IMR-90 (cell line): ENCODE measurements around the gene ZNF862. TPM values are rescaled to one million over a fixed set of nuclear protein-coding genes. Genes with fewer than 3 reads are reported as not detected.

ENCODE experiments used
- ATAC-seq: fragments of 200-7000 bp; cut with Tn5 transposase; 2 replicates; pipeline ENCODE4 v1.9.1; 2020; ENCODE audit warnings: low read depth, mild to moderate bottlenecking, moderate library complexity
- BruUV-seq: library from RNA; stranded (reverse); fragments of 400-500 nt; replicated peaks from 2 replicates; lab custom pipeline; 2021; lab: Mats Ljungman, UMichigan
- CTCF ChIA-PET: fragments of 300-600 bp; formaldehyde crosslinking; extraction: SDS; loops from one replicate; lab custom pipeline; 2021; ENCODE audit warnings: antibody characterized with exemption; lab: Yijun Ruan, JAX
- POLR2A ChIA-PET: fragments of 300-600 bp; sonication (Branson Sonifier 250); formaldehyde crosslinking; loops from one replicate; lab custom pipeline; 2022; ENCODE audit warnings: antibody characterized with exemption; ENCODE audit not compliant: unreplicated experiment; lab: Charles Lee
- DNase-seq: peaks from one replicate; pipeline ENCODE4 v3.0.0; 2013
- H2AFZ ChIP-seq: replicated peaks from 2 replicates; pipeline ENCODE3; 2013; ENCODE audit warnings: low read length, mild to moderate bottlenecking; ENCODE audit not compliant: poor library complexity
- H2AK5ac ChIP-seq: 2 replicates; pipeline ENCODE4 v1.6.1; 2013; ENCODE audit warnings: low read depth, low read length, inconsistent platforms
- H2AK9ac ChIP-seq: replicated peaks from 2 replicates; pipeline ENCODE3; 2013; ENCODE audit warnings: mild to moderate bottlenecking, low read depth, low read length, moderate library complexity; ENCODE audit not compliant: poor library complexity
- H2BK120ac ChIP-seq: 2 replicates; pipeline ENCODE4 v1.6.1; 2013; ENCODE audit warnings: low read depth, low read length, inconsistent platforms
- H2BK15ac ChIP-seq: 3 replicates; pipeline ENCODE4 v1.6.1; 2013; ENCODE audit warnings: low read depth, low read length, inconsistent platforms
- H2BK20ac ChIP-seq: 2 replicates; pipeline ENCODE4 v1.6.1; 2013; ENCODE audit warnings: low read depth, mild to moderate bottlenecking, inconsistent platforms, low read length, moderate library complexity
- H2BK5ac ChIP-seq: 2 replicates; pipeline ENCODE4 v1.6.1; 2013; ENCODE audit warnings: mild to moderate bottlenecking, low read depth, low read length, inconsistent platforms; ENCODE audit not compliant: poor library complexity, severe bottlenecking
- H3K14ac ChIP-seq: replicated peaks from 2 replicates; pipeline ENCODE4 v1.6.1; 2013; ENCODE audit warnings: low read depth, low read length, inconsistent platforms
- H3K18ac ChIP-seq: 2 replicates; pipeline ENCODE4 v1.6.1; 2013; ENCODE audit warnings: low read depth, low read length, control low read depth
- H3K23ac ChIP-seq: 2 replicates; pipeline ENCODE4 v1.6.1; 2013; ENCODE audit warnings: low read depth, low read length, inconsistent platforms
- H3K27ac ChIP-seq: 2 replicates; pipeline ENCODE4 v1.5.1; 2013; ENCODE audit warnings: mild to moderate bottlenecking, control low read depth, low read length; ENCODE audit not compliant: insufficient read depth
- H3K27me3 ChIP-seq: 2 replicates; pipeline ENCODE4 v1.6.1; 2013; ENCODE audit warnings: low read length; ENCODE audit not compliant: control insufficient read depth, insufficient read depth
- H3K36me3 ChIP-seq: 2 replicates; pipeline ENCODE4 v1.6.1; 2013; ENCODE audit warnings: low read length, mixed read lengths; ENCODE audit not compliant: control insufficient read depth, insufficient read depth
- H3K4ac ChIP-seq: 2 replicates; pipeline ENCODE4 v1.6.1; 2013; ENCODE audit warnings: low read depth, low read length, inconsistent platforms
- H3K4me1 ChIP-seq: 2 replicates; pipeline ENCODE4 v1.6.1; 2013; ENCODE audit warnings: low read length, mixed read lengths; ENCODE audit not compliant: control insufficient read depth, insufficient read depth
- H3K4me2 ChIP-seq: 2 replicates; pipeline ENCODE4 v1.6.1; 2013; ENCODE audit warnings: low read depth, mild to moderate bottlenecking, control low read depth, low read length, moderate library complexity
- H3K4me3 ChIP-seq: 2 replicates; pipeline ENCODE4 v1.5.1; 2013; ENCODE audit warnings: low read depth, mild to moderate bottlenecking, control low read depth, low read length, moderate library complexity; ENCODE audit not compliant: insufficient read depth
- H3K56ac ChIP-seq: 2 replicates; pipeline ENCODE4 v1.6.1; 2013; ENCODE audit warnings: low read length, inconsistent platforms; ENCODE audit not compliant: insufficient read depth; ENCODE audit errors: extremely low read depth
- H3K79me1 ChIP-seq, 2 experiments: 2 replicates each; pipeline ENCODE4 v1.6.1; 2013; ENCODE audit warnings: low read length in 2 of 2, inconsistent platforms in 1 of 2, low read depth in 1 of 2
- H3K9ac ChIP-seq: 2 replicates; pipeline ENCODE4 v1.6.1; 2013; ENCODE audit warnings: low read depth, low read length, control low read depth
- H3K9me1 ChIP-seq: 2 replicates; pipeline ENCODE4 v1.6.1; 2013; ENCODE audit warnings: low read length, inconsistent platforms; ENCODE audit not compliant: insufficient read depth
- H3K9me3 ChIP-seq: 2 replicates; pipeline ENCODE4 v1.6.1; 2013; ENCODE audit warnings: low read length; ENCODE audit not compliant: control insufficient read depth, insufficient read depth
- H4K20me1 ChIP-seq: 2 replicates; pipeline ENCODE4 v1.6.1; 2013; ENCODE audit warnings: low read length, inconsistent platforms; ENCODE audit not compliant: insufficient read depth
- H4K5ac ChIP-seq: 2 replicates; pipeline ENCODE4 v1.6.1; 2013; ENCODE audit warnings: mild to moderate bottlenecking, low read depth, low read length, control low read depth
- H4K8ac ChIP-seq, 2 experiments: 2 replicates each; pipeline ENCODE4 v1.6.1; 2013; ENCODE audit warnings: low read depth in 2 of 2, low read length in 2 of 2, control low read depth in 1 of 2, inconsistent platforms in 1 of 2
- H4K91ac ChIP-seq: 2 replicates; pipeline ENCODE4 v1.6.1; 2013; ENCODE audit warnings: low read depth, low read length, inconsistent platforms; ENCODE audit not compliant: insufficient read depth
- BHLHE40 ChIP-seq: fragments of 150-350 bp; IDR thresholded peaks from 2 replicates; pipeline ENCODE4 v1.6.1; 2016; ENCODE audit warnings: mild to moderate bottlenecking, low read depth, low read length
- CEBPB ChIP-seq: IDR thresholded peaks from 2 replicates; pipeline ENCODE4 v1.6.1; 2012; ENCODE audit warnings: low read depth, low read length, improper control_type of control experiment
- CHD1 ChIP-seq: IDR thresholded peaks from 2 replicates; pipeline ENCODE4 v1.6.1; 2012; ENCODE audit warnings: low read depth, low read length, improper control_type of control experiment
- CTCF ChIP-seq: conservative IDR thresholded peaks from 2 replicates; pipeline ENCODE4 v1.5.1; 2012; ENCODE audit warnings: mild to moderate bottlenecking, low read depth, low read length, improper control_type of control experiment
- ELK1 ChIP-seq: fragments of 150-350 bp; IDR thresholded peaks from 2 replicates; pipeline ENCODE4 v1.6.1; 2016; ENCODE audit warnings: low read depth, mild to moderate bottlenecking, low read length, moderate library complexity, borderline replicate concordance
- FOS ChIP-seq: fragments of 150-350 bp; IDR thresholded peaks from 2 replicates; pipeline ENCODE4 v1.6.1; 2016; ENCODE audit warnings: low read depth, low read length
- MAFK ChIP-seq: IDR thresholded peaks from 2 replicates; pipeline ENCODE4 v1.6.1; 2012; ENCODE audit warnings: low read depth, low read length, improper control_type of control experiment
- MAZ ChIP-seq: IDR thresholded peaks from 2 replicates; pipeline ENCODE4 v1.6.1; 2012; ENCODE audit warnings: low read depth, mild to moderate bottlenecking, low read length, improper control_type of control experiment, moderate library complexity, borderline replicate concordance
- MXI1 ChIP-seq: IDR thresholded peaks from 2 replicates; pipeline ENCODE4 v1.6.1; 2012; ENCODE audit warnings: low read depth, mild to moderate bottlenecking, low read length, moderate library complexity, borderline replicate concordance
- NFE2L2 ChIP-seq: fragments of 150-350 bp; IDR thresholded peaks from 2 replicates; pipeline ENCODE4 v1.6.1; 2016; ENCODE audit warnings: low read depth, mild to moderate bottlenecking, low read length
- POLR2A ChIP-seq: IDR thresholded peaks from 2 replicates; pipeline ENCODE4 v1.6.1; 2012; ENCODE audit warnings: mild to moderate bottlenecking, low read depth, low read length
- RAD21 ChIP-seq: IDR thresholded peaks from 2 replicates; pipeline ENCODE4 v1.6.1; 2012; ENCODE audit warnings: low read length, improper control_type of control experiment
- RCOR1 ChIP-seq: IDR thresholded peaks from 2 replicates; pipeline ENCODE4 v1.6.1; 2012; ENCODE audit warnings: mild to moderate bottlenecking, low read length, improper control_type of control experiment; ENCODE audit not compliant: insufficient replicate concordance
- RFX5 ChIP-seq: IDR thresholded peaks from 2 replicates; pipeline ENCODE4 v1.8.0; 2012; ENCODE audit warnings: low read depth, mild to moderate bottlenecking, low read length, moderate library complexity
- SMC3 ChIP-seq: fragments of 150-350 bp; IDR thresholded peaks from 2 replicates; pipeline ENCODE4 v1.6.1; 2016; ENCODE audit warnings: low read depth, mild to moderate bottlenecking, antibody characterized with exemption, low read length, moderate library complexity
- USF2 ChIP-seq: fragments of 150-350 bp; IDR thresholded peaks from 2 replicates; pipeline ENCODE4 v1.6.1; 2017; ENCODE audit warnings: mild to moderate bottlenecking, antibody characterized with exemption, low read length, low read depth
- WGBS, 2 experiments: methylation state at CpG; one replicate each; pipeline versions ENCODE4 v1.1.5 to v1.1.7; 2013; ENCODE audit warnings: missing lambda C conversion rate in 2 of 2; ENCODE audit not compliant: insufficient read length in 1 of 2; ENCODE audit errors: extremely low coverage in 2 of 2; 5-methylcytosine and 5-hydroxymethylcytosine counted together
- dilution Hi-C: fragments of 300-500 bp; cut with HindIII; formaldehyde crosslinking; loops from one replicate; pipeline ENCODE4 v1.14.3; 2018; ENCODE audit warnings: low sequenced_read_pairs; ENCODE audit not compliant: unreplicated experiment
- in situ Hi-C: fragments of 300-500 bp; cut with MboI; formaldehyde crosslinking; loops from 3 replicates; pipeline ENCODE4 v1.14.3; 2019; ENCODE audit warnings: low sequenced_read_pairs, inconsistent platforms, mixed read lengths
- intact Hi-C: fragments of 100-400 bp; cut with micrococcal nuclease; formaldehyde crosslinking; loops from 2 replicates; pipeline ENCODE4 v1.10.0; 2022
- polyA plus RNA-seq, 3 experiments: library from polyadenylated mRNA; depleted of rRNA; stranded (reverse); fragments of >200 nt; gene quantifications; 2 replicates each; pipeline ENCODE4 v1.2.3, GENCODE V29; 2012; ENCODE audit warnings: low replicate concordance in 1 of 3
- total RNA-seq: library from RNA; depleted of rRNA; stranded (reverse); fragments of >200 nt; gene quantifications from 2 replicates; pipeline ENCODE4 v1.2.3, GENCODE V29; 2012

The ZNF862 gene
- total and polyA plus RNA-seq, 2 of the 4 experiments (the other 2 are of a cell fraction), result 5.9 to 10.8 TPM

- H4K8ac ChIP-seq, result no peak overlapping the region
- H2AFZ ChIP-seq, result no peak overlapping the region
- H3K14ac ChIP-seq, result no peak overlapping the region
- no CpG with 5 or more reads among the region's 5 CpGs for WGBS, 2 experiments
- H2AK9ac ChIP-seq, result no peak overlapping the region
- H4K20me1 ChIP-seq, result no peaks in the 10 kb centered on the region; the same call in 1 of the 2 replicates
- H3K4ac ChIP-seq, result no peak overlapping the region
- no peak for ATAC-seq
- ChIA-PET CTCF (interaction anchor here (0.7 to 0.9 kb wide), 2 partner anchors 10 to 81 kb away, joined by 3 read pairs; no protein-coding TSS in a partner anchor), POLR2A (no interaction called here)
- no TSS peak for BruUV-seq
- no peak overlapping the region for H2BK20ac ChIP-seq
- H2BK5ac ChIP-seq, result no peak overlapping the region
- peaks cover 4% of the 10 kb centered on the region; the same call in 1 of the 2 replicates for H3K9me1 ChIP-seq
- no peak overlapping the region for H3K27ac ChIP-seq
- no peak overlapping the region for H3K9ac ChIP-seq
- dilution Hi-C loops, result no loop called here
- no peaks in the 10 kb centered on the region for H3K9me3 ChIP-seq
- TF ChIP-seq NFE2L2 (no peak), CEBPB (no peak), ELK1 (no peak), FOS (no peak), MAZ (no peak), SMC3 (no peak), RCOR1 (no peak), POLR2A (no peak), BHLHE40 (no peak), CTCF (no peak), RFX5 (no peak), MAFK (no peak), MXI1 (no peak), USF2 (no peak), RAD21 (no peak), CHD1 (no peak)
- in situ Hi-C loops, result no loop called here
- no peak overlapping the region for H3K4me3 ChIP-seq
- no peak overlapping the region for H2AK5ac ChIP-seq
- H3K4me2 ChIP-seq, result no peak overlapping the region
- H2BK15ac ChIP-seq, result no peak overlapping the region
- H3K23ac ChIP-seq, result no peak overlapping the region
- H3K27me3 ChIP-seq, result no peaks in the 10 kb centered on the region
- no peaks in the 10 kb centered on the region for H3K36me3 ChIP-seq
- no peak for DNase-seq
- intact Hi-C loops, result loop anchor here (2.0 kb wide), 1 partner anchor 33 kb away; the partner anchor contains the start of gene ATP6V0E2
- peaks cover 10 to 20% of the 10 kb centered on the region in 2 experiments; a peak in 3 of 4 replicates for H3K79me1 ChIP-seq
- no peak overlapping the region for H2BK120ac ChIP-seq
- H3K4me1 ChIP-seq, result 0 out of 2 replicates have a peak, but pooled peaks cover 3% of the 10 kb centered on the region
- H3K18ac ChIP-seq, result no peak overlapping the region
- no peak overlapping the region for H4K5ac ChIP-seq
- no peak overlapping the region for H4K91ac ChIP-seq
- no peak overlapping the region for H3K56ac ChIP-seq
Measured at GRCh38 chr7:149839933-149840332, 1.8 kb downstream of the ZNF862 start.
